B cell (primary cell): ENCODE data around the gene FGL2. TPM values are rescaled to one million over a fixed set of nuclear protein-coding genes. Genes with fewer than 3 reads are reported as not detected.

Source experiments
- ATAC-seq: fragments of 200-7000 bp; cut with Tn5 transposase; one replicate; pipeline ENCODE4 v1.10.0; 2021; ENCODE audit warnings: low read depth, mild to moderate bottlenecking, moderate number of reproducible peaks, moderate library complexity
- CTCF ChIA-PET: fragments of 350-600 bp; sonication (Branson Sonifier 250); formaldehyde crosslinking; loops from one replicate; lab custom pipeline; 2021; ENCODE audit warnings: antibody characterized with exemption, inconsistent platforms; lab: Charles Lee
- POLR2A ChIA-PET: fragments of 350-600 bp; sonication (Branson Sonifier 250); formaldehyde crosslinking; loops from one replicate; lab custom pipeline; 2021; ENCODE audit warnings: antibody characterized with exemption; lab: Charles Lee
- DNase-seq: peaks from one replicate; pipeline ENCODE4 v3.0.0; 2013
- H2AFZ ChIP-seq: 2 replicates; pipeline ENCODE4 v1.6.1; 2012; ENCODE audit warnings: mild to moderate bottlenecking, low read depth, low read length; ENCODE audit not compliant: insufficient read depth, poor library complexity, severe bottlenecking
- H3K27ac ChIP-seq, 2 donors: 1 replicate in 1 of 2; 2 replicates in 1 of 2; pipeline ENCODE4 v1.5.1; 2012 to 2013; ENCODE audit warnings: low read length in 2 of 2, mild to moderate bottlenecking in 2 of 2, moderate library complexity in 1 of 2
- H3K27me3 ChIP-seq, 4 experiments: fragments of 200-600 bp in 1 of 4; sonication (generic) in 1 of 4; replicated peaks in 1 of 4; 1 replicate in 2 of 4; 2 replicates in 2 of 4; pipeline versions ENCODE4 v1.6.1 to v1.7.0; 2013 to 2016; ENCODE audit warnings: low read length in 3 of 4, mild to moderate bottlenecking in 2 of 4, mixed read lengths in 1 of 4, moderate library complexity in 1 of 4; ENCODE audit not compliant: insufficient read depth in 4 of 4, control insufficient read depth in 3 of 4; ENCODE audit errors: control extremely low read depth in 1 of 4
- H3K36me3 ChIP-seq, 2 experiments: replicated peaks in 1 of 2; 1 replicate in 1 of 2; 2 replicates in 1 of 2; pipeline versions ENCODE4 v1.6.1 to v1.7.1; 2013; ENCODE audit warnings: low read length in 1 of 2; ENCODE audit not compliant: insufficient read depth in 2 of 2, control insufficient read depth in 1 of 2; ENCODE audit errors: control extremely low read depth in 1 of 2, extremely low read depth in 1 of 2
- H3K4me1 ChIP-seq, 2 donors: fragments of 200-600 bp in 1 of 2; sonication (generic) in 1 of 2; 1 replicate in 1 of 2; 2 replicates in 1 of 2; pipeline versions ENCODE4 v1.5.1 to v1.6.1; 2013 to 2017; ENCODE audit warnings: low read length in 2 of 2; ENCODE audit not compliant: control insufficient read depth in 2 of 2, insufficient read depth in 2 of 2
- H3K4me2 ChIP-seq: replicated peaks from 2 replicates; pipeline ENCODE3; 2012; ENCODE audit warnings: mild to moderate bottlenecking, low read depth, low read length; ENCODE audit not compliant: poor library complexity, severe bottlenecking
- H3K4me3 ChIP-seq, 5 experiments: fragments of 200-600 bp in 1 of 5; sonication (generic) in 1 of 5; 1 replicate in 3 of 5; 2 replicates in 2 of 5; pipeline versions ENCODE4 v1.5.1 to v1.7.0; 2011 to 2016; ENCODE audit warnings: low read length in 4 of 5, mild to moderate bottlenecking in 4 of 5, low read depth in 2 of 5, control low read depth in 1 of 5, moderate library complexity in 1 of 5; ENCODE audit not compliant: insufficient read depth in 1 of 5; ENCODE audit errors: control extremely low read depth in 1 of 5, extremely low read depth in 1 of 5
- H3K79me2 ChIP-seq: fragments of 200-600 bp; sonication (generic); one replicate; pipeline ENCODE4 v1.6.0; 2016; ENCODE audit warnings: low read length; ENCODE audit not compliant: control insufficient read depth, insufficient read depth
- H3K9ac ChIP-seq: fragments of 200-600 bp; sonication (generic); 2 replicates; pipeline ENCODE4 v1.6.1; 2017; ENCODE audit warnings: mild to moderate bottlenecking, low read length, moderate library complexity
- H3K9me3 ChIP-seq, 3 donors: one replicate each; pipeline versions ENCODE4 v1.6.1 to v1.7.1; 2013; ENCODE audit warnings: low read length in 2 of 3; ENCODE audit not compliant: control insufficient read depth in 2 of 3, insufficient read depth in 1 of 3; ENCODE audit errors: control extremely low read depth in 1 of 3
- H4K20me1 ChIP-seq: 2 replicates; pipeline ENCODE4 v1.6.0; 2012; ENCODE audit warnings: mild to moderate bottlenecking, low read length; ENCODE audit not compliant: insufficient read depth, control insufficient read depth, poor library complexity, severe bottlenecking
- H3K27ac Mint-ChIP-seq: one replicate; pipeline ENCODE4 v1.8.0; 2021; ENCODE audit warnings: mixed read lengths
- H3K27me3 Mint-ChIP-seq: one replicate; pipeline ENCODE4 v1.8.0; 2021; ENCODE audit warnings: mixed read lengths
- H3K4me1 Mint-ChIP-seq: one replicate; pipeline ENCODE4 v1.8.0; 2021; ENCODE audit warnings: mixed read lengths
- H3K4me3 Mint-ChIP-seq: one replicate; pipeline ENCODE4 v1.8.0; 2021; ENCODE audit warnings: mixed read lengths
- H3K9me3 Mint-ChIP-seq: one replicate; pipeline ENCODE4 v1.8.0; 2022; ENCODE audit warnings: mixed read lengths; ENCODE audit not compliant: insufficient read depth
- CTCF ChIP-seq: fragments of 200-600 bp; IDR thresholded peaks from one replicate; pipeline ENCODE4 v1.8.0; 2022; ENCODE audit warnings: antibody characterized with exemption, mild to moderate bottlenecking
- EZH2 ChIP-seq: IDR thresholded peaks from 2 replicates; pipeline ENCODE4 v1.6.1; 2012; ENCODE audit warnings: borderline replicate concordance, low read depth, mild to moderate bottlenecking, moderate library complexity, low read length; ENCODE audit not compliant: insufficient read depth, poor library complexity, severe bottlenecking
- WGBS: methylation state at CpG from one replicate; pipeline ENCODE4 v1.1.5; 2013; ENCODE audit warnings: missing lambda C conversion rate; ENCODE audit not compliant: insufficient coverage; 5-methylcytosine and 5-hydroxymethylcytosine counted together
- intact Hi-C: fragments of 100-400 bp; cut with micrococcal nuclease; formaldehyde crosslinking; loops from one replicate; pipeline ENCODE4 v1.10.0; 2022
- polyA plus RNA-seq: library from polyadenylated mRNA; depleted of rRNA; stranded (reverse); fragments of >200 nt; gene quantifications from 2 replicates; pipeline ENCODE4 v1.2.3, GENCODE V29; 2012
- total RNA-seq, 2 donors: library from RNA; stranded (reverse); fragments of 120-200 nt in 1 of 2; gene quantifications; 1 replicate in 1 of 2; 2 replicates in 1 of 2; pipeline versions ENCODE4 v1.2.3 to v1.2.4, GENCODE V29; 2013 to 2022

Gene FGL2
- total and polyA plus RNA-seq, 2 donors (not counting 1 experiment from before 2014, with no cell fraction given): 2.1 to 7.0 TPM

- TF ChIP-seq CTCF: no peak
- no peak for TF ChIP-seq EZH2
- ATAC-seq (no peak), DNase-seq (no peak)
- H2AFZ ChIP-seq: no peak overlapping the region
- Mint-ChIP-seq H3K27ac (peak overlapping the region; percentile 74), H3K27me3 (no peaks in the 10 kb centered on the region), H3K9me3 (no peaks in the 10 kb centered on the region), H3K4me3 (peak overlapping the region; percentile 71), H3K4me1 (peaks cover 65% of the 10 kb centered on the region)
- H3K36me3 ChIP-seq: no peaks in the 10 kb centered on the region
- peak overlapping the region; percentile 84 for H3K9ac ChIP-seq
- no peaks in the 10 kb centered on the region for H4K20me1 ChIP-seq
- POLR2A ChIA-PET: no interaction called here
- 77% methylated on average over 2 of the region's 4 CpGs for WGBS
- CTCF ChIA-PET: interaction anchor here (1.0 kb wide), 1 partner anchor 50 kb away, joined by 3 read pairs; no protein-coding TSS in a partner anchor
- peak overlapping the region; percentile 82 for H3K4me2 ChIP-seq
- intact Hi-C loops: loop anchor here (10.0 kb wide), 1 partner anchor 338 kb away; the partner anchor contains the start of gene PTPN12
- peaks cover 30 to 40% of the 10 kb centered on the region in 2 donors for H3K4me1 ChIP-seq
- H3K4me3 ChIP-seq: peak overlapping the region; percentile 6 to 85 (median 12)
- no peaks in the 10 kb centered on the region for H3K9me3 ChIP-seq
- H3K27me3 ChIP-seq: no peaks in the 10 kb centered on the region
- H3K27ac ChIP-seq: peak overlapping the region in 1 of 2 donors; percentile 35
- peaks cover 28% of the 10 kb centered on the region for H3K79me2 ChIP-seq
Observed at GRCh38 chr7:77197141-77197540, 2.5 kb downstream of the FGL2 start.

GRCh38 chr7:77188731-77189437, 10.7 kb downstream of the FGL2 start:
- peaks cover 24 to 25% of the 10 kb centered on the region in 2 donors for H3K4me1 ChIP-seq
- ATAC-seq (no peak), DNase-seq (no peak)
- intact Hi-C loops: loop anchor here (2.0 kb wide), 1 partner anchor 14 kb away; no protein-coding TSS in a partner anchor
- H3K4me2 ChIP-seq: peak overlapping the region; percentile 10
- no peak overlapping the region for H3K9ac ChIP-seq
- ChIA-PET CTCF (interaction anchor here (1.5 to 1.6 kb wide), 2 partner anchors 10 to 12 kb away, joined by 3 read pairs; partner anchors contain the start of gene FGL2), POLR2A (no interaction called here)
- no peak overlapping the region for H3K4me3 Mint-ChIP-seq
- no peaks in the 10 kb centered on the region for H3K9me3 Mint-ChIP-seq
- H3K9me3 ChIP-seq: no peaks in the 10 kb centered on the region
- no peaks in the 10 kb centered on the region for H3K27me3 ChIP-seq
- H3K4me1 Mint-ChIP-seq: peaks cover 27% of the 10 kb centered on the region
- no peaks in the 10 kb centered on the region for H3K27me3 Mint-ChIP-seq
- H3K36me3 ChIP-seq: no peaks in the 10 kb centered on the region
- H2AFZ ChIP-seq: no peak overlapping the region
- TF ChIP-seq CTCF: no peak
- TF ChIP-seq EZH2: no peak
- WGBS: 39% methylated on average over 2 of the region's 4 CpGs
- no peak overlapping the region for H3K4me3 ChIP-seq
- peaks cover 3% of the 10 kb centered on the region for H3K79me2 ChIP-seq
- H3K27ac ChIP-seq: no peak overlapping the region
- no peaks in the 10 kb centered on the region for H4K20me1 ChIP-seq
- H3K27ac Mint-ChIP-seq: no peak overlapping the region
